Testis (tissue), 2 donors: ENCODE results near the gene LPP.

Source experiments
- CTCF ChIP-seq, 3 experiments: fragments of 450-650 bp in 2 of 3; fragments of 200-600 bp in 1 of 3; sonication (generic) in 1 of 3; IDR thresholded peaks; one replicate each; pipeline ENCODE4 v1.5.1; 2016 to 2019; ENCODE audit warnings: antibody characterized with exemption in 3 of 3, mild to moderate bottlenecking in 2 of 3, moderate library complexity in 1 of 3
- POLR2A ChIP-seq: fragments of 450-650 bp; IDR thresholded peaks from one replicate; pipeline ENCODE4 v1.6.1; 2017; ENCODE audit warnings: antibody characterized with exemption, mild to moderate bottlenecking, moderate library complexity

- no peak for TF ChIP-seq CTCF (IDR thresholded peaks at IDR 0.05)
- no peak for TF ChIP-seq POLR2A
Observed at GRCh38 chr3:188154014-188154808, at the start of gene LPP.
